HepG2 (cell line): ENCODE results near the gene SLC15A3. TPM values are rescaled to one million over a fixed set of nuclear protein-coding genes. Genes with fewer than 3 reads are reported as not detected.
A peak's percentile ranks its signal among the peaks of the same experiment; 100 is the strongest.

Experiments used
- FOSL1 ChIP-seq: sonication (generic); formaldehyde crosslinking; IDR thresholded peaks from 2 replicates; pipeline ENCODE4 v1.9.0; 2021; ENCODE audit warnings: missing genetic modification reagents, borderline replicate concordance
- HMG20B ChIP-seq: conservative IDR thresholded peaks from 2 replicates; pipeline ENCODE4 v1.6.1; 2016; ENCODE audit warnings: missing genetic modification reagents, missing compliant biosample characterization
- NFE2L2 ChIP-seq: fragments of 150-350 bp; IDR thresholded peaks from 2 replicates; pipeline ENCODE4 v1.6.1; 2014; ENCODE audit warnings: low read length
- NFRKB ChIP-seq: fragments of 450-650 bp; IDR thresholded peaks from 2 replicates; pipeline ENCODE4 v1.6.1; 2017
- ONECUT2 ChIP-seq: sonication (generic); formaldehyde crosslinking; IDR thresholded peaks from 2 replicates; pipeline ENCODE4 v1.4.0; 2020; ENCODE audit warnings: missing genetic modification reagents
- PHF5A ChIP-seq: IDR thresholded peaks from one replicate; pipeline ENCODE4 v1.6.1; 2018; ENCODE audit warnings: low read depth, missing genetic modification reagents; ENCODE audit not compliant: unreplicated experiment
- SOX5 ChIP-seq: IDR thresholded peaks from 2 replicates; pipeline ENCODE4 v1.6.1; 2016; ENCODE audit warnings: borderline replicate concordance
- ZBTB7A ChIP-seq: sonication (generic); formaldehyde crosslinking; IDR thresholded peaks from 2 replicates; pipeline ENCODE4 v1.8.0; 2022; ENCODE audit warnings: mild to moderate bottlenecking, missing genetic modification reagents
- ZFP90 ChIP-seq: sonication (generic); formaldehyde crosslinking; IDR thresholded peaks from 2 replicates; pipeline ENCODE4 v1.8.0; 2022; ENCODE audit warnings: missing genetic modification reagents, mild to moderate bottlenecking, inconsistent platforms, borderline replicate concordance
- ZNF225 ChIP-seq: sonication (generic); formaldehyde crosslinking; IDR thresholded peaks from 2 replicates; pipeline ENCODE4 v1.4.0; 2020; ENCODE audit warnings: mild to moderate bottlenecking, missing genetic modification reagents
- ZNF296 ChIP-seq: sonication (generic); formaldehyde crosslinking; conservative IDR thresholded peaks from 2 replicates; pipeline ENCODE4 v1.5.0; 2020; ENCODE audit warnings: mild to moderate bottlenecking, missing genetic modification reagents
- ZNF333 ChIP-seq: sonication (generic); formaldehyde crosslinking; IDR thresholded peaks from 2 replicates; pipeline ENCODE4 v1.4.0; 2020; ENCODE audit warnings: mild to moderate bottlenecking, missing genetic modification reagents, borderline replicate concordance
- ZNF570 ChIP-seq: sonication (generic); formaldehyde crosslinking; IDR thresholded peaks from 2 replicates; pipeline ENCODE4 v1.4.0; 2020; ENCODE audit warnings: mild to moderate bottlenecking, missing genetic modification reagents, borderline replicate concordance
- ZNF589 ChIP-seq: sonication (generic); formaldehyde crosslinking; conservative IDR thresholded peaks from 2 replicates; pipeline ENCODE4 v1.8.0; 2022; ENCODE audit warnings: mild to moderate bottlenecking, moderate library complexity, missing genetic modification reagents
- polyA plus RNA-seq, 8 experiments: library from polyadenylated mRNA; depleted of rRNA in 3 of 8; stranded (reverse) in 7 of 8; unstranded in 1 of 8; fragments of >200 nt; fragmentation: Illumina TruSeq in 4 of 8; extraction: Trizol in 4 of 8; gene quantifications; 2 replicates each; pipeline versions ENCODE4 v1.2.1 to v1.2.3, GENCODE V29; 2011 to 2016; ENCODE audit warnings: low read depth in 4 of 8, missing spikeins in 1 of 8, mixed read lengths in 1 of 8; ENCODE audit not compliant: insufficient read depth in 1 of 8
- total RNA-seq, 5 experiments: library from RNA; depleted of rRNA; stranded (reverse); fragments of >200 nt; fragmentation: Illumina TruSeq; extraction: Trizol; gene quantifications; 2 replicates each; pipeline ENCODE4 v1.2.3, GENCODE V29; 2016; ENCODE audit warnings: low read depth in 1 of 5
- TF ChIP-seq, protein P1 (sequence below): sonication (generic); formaldehyde crosslinking; conservative IDR thresholded peaks from 2 replicates; pipeline ENCODE4 v1.4.0; 2020; ENCODE audit warnings: mild to moderate bottlenecking, missing genetic modification reagents, moderate library complexity
- TF ChIP-seq, protein P2 (sequence below): sonication (generic); formaldehyde crosslinking; IDR thresholded peaks from 2 replicates; pipeline ENCODE4 v1.5.0; 2020; ENCODE audit warnings: mild to moderate bottlenecking, missing genetic modification reagents
- TF ChIP-seq, protein P3 (sequence below): sonication (generic); formaldehyde crosslinking; IDR thresholded peaks from 2 replicates; pipeline ENCODE4; 2020; ENCODE audit warnings: missing genetic modification reagents, mild to moderate bottlenecking, borderline replicate concordance
- TF ChIP-seq, protein P4 (sequence below): sonication (generic); formaldehyde crosslinking; IDR thresholded peaks from 2 replicates; pipeline ENCODE4 v1.8.0; 2022; ENCODE audit warnings: mild to moderate bottlenecking, missing genetic modification reagents, moderate library complexity

The SLC15A3 gene
- total and polyA plus RNA-seq, 2 of the 13 experiments (the other 11 are each of a cell fraction or from before 2014, with no cell fraction given) = 0.45 to 0.77 TPM

DNA sequence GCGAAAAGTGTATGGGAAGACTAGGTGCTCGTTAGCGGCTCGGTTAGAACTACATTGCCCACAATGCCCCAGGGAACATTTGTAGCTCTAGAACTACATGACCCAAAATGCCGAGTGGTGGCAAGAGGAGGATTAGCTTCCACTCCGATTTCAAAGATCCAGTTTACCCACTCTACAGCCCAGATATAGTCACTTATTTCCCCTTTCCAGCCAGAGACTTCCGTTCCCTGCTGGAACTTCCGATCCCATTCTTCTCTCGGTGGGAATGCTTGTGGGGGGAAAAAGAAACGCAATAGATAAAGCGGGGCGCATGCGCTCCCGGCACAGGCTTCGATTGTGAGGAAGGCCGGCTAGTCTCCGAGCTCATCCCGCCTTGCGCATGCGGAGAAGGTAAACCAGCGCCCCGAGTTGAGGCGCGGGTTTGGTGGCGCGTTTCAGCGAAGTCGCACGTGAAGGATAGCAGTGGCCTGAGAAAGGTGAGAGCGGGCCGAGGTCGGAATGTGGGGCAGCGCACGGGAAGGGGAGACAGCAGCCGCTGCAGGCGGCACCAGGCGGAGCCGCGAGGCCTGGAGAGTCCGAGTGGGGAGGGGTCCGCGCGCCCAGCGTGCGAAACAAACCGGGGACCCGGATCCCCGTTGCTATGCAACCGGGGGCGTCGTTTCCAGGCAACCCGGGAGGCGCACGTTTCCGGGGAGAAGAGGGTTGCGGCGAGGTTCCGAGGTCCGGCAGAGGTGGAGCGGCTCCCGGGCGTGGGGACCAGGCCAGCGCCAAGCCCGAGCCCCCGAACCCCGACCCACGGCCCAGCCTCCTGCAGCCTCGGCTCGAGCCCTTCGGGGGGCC, 38.0 kb downstream of the SLC15A3 start, which contains the start of gene TMEM109 (continued):
- TF ChIP-seq, protein P1, sequence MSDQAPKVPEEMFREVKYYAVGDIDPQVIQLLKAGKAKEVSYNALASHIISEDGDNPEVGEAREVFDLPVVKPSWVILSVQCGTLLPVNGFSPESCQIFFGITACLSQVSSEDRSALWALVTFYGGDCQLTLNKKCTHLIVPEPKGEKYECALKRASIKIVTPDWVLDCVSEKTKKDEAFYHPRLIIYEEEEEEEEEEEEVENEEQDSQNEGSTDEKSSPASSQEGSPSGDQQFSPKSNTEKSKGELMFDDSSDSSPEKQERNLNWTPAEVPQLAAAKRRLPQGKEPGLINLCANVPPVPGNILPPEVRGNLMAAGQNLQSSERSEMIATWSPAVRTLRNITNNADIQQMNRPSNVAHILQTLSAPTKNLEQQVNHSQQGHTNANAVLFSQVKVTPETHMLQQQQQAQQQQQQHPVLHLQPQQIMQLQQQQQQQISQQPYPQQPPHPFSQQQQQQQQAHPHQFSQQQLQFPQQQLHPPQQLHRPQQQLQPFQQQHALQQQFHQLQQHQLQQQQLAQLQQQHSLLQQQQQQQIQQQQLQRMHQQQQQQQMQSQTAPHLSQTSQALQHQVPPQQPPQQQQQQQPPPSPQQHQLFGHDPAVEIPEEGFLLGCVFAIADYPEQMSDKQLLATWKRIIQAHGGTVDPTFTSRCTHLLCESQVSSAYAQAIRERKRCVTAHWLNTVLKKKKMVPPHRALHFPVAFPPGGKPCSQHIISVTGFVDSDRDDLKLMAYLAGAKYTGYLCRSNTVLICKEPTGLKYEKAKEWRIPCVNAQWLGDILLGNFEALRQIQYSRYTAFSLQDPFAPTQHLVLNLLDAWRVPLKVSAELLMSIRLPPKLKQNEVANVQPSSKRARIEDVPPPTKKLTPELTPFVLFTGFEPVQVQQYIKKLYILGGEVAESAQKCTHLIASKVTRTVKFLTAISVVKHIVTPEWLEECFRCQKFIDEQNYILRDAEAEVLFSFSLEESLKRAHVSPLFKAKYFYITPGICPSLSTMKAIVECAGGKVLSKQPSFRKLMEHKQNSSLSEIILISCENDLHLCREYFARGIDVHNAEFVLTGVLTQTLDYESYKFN = no peak
- TF ChIP-seq ZNF333 (CRISPR knock-in tag) (no peak), ONECUT2 (no peak), ZNF225 (CRISPR knock-in tag) (no peak), ZBTB7A (CRISPR knock-in tag) (no peak), PHF5A (CRISPR knock-in tag) (no peak), NFE2L2 (no peak), ZNF296 (CRISPR knock-in tag) (no peak), HMG20B (CRISPR knock-in tag) (no peak), NFRKB (no peak), FOSL1 (no peak), SOX5 (no peak), ZNF570 (no peak), ZFP90 (CRISPR knock-in tag) (peak; percentile 78; the same call in 1 of the 2 replicates), ZNF589 (CRISPR knock-in tag) (no peak)
- TF ChIP-seq, protein P2, sequence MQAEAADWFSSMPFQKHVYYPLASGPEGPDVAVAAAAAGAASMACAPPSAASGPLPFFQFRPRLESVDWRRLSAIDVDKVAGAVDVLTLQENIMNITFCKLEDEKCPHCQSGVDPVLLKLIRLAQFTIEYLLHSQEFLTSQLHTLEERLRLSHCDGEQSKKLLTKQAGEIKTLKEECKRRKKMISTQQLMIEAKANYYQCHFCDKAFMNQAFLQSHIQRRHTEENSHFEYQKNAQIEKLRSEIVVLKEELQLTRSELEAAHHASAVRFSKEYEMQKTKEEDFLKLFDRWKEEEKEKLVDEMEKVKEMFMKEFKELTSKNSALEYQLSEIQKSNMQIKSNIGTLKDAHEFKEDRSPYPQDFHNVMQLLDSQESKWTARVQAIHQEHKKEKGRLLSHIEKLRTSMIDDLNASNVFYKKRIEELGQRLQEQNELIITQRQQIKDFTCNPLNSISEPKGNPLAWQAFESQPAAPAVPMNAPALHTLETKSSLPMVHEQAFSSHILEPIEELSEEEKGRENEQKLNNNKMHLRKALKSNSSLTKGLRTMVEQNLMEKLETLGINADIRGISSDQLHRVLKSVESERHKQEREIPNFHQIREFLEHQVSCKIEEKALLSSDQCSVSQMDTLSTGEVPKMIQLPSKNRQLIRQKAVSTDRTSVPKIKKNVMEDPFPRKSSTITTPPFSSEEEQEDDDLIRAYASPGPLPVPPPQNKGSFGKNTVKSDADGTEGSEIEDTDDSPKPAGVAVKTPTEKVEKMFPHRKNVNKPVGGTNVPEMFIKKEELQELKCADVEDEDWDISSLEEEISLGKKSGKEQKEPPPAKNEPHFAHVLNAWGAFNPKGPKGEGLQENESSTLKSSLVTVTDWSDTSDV (CRISPR knock-in tag) = no peak
- TF ChIP-seq, protein P3, sequence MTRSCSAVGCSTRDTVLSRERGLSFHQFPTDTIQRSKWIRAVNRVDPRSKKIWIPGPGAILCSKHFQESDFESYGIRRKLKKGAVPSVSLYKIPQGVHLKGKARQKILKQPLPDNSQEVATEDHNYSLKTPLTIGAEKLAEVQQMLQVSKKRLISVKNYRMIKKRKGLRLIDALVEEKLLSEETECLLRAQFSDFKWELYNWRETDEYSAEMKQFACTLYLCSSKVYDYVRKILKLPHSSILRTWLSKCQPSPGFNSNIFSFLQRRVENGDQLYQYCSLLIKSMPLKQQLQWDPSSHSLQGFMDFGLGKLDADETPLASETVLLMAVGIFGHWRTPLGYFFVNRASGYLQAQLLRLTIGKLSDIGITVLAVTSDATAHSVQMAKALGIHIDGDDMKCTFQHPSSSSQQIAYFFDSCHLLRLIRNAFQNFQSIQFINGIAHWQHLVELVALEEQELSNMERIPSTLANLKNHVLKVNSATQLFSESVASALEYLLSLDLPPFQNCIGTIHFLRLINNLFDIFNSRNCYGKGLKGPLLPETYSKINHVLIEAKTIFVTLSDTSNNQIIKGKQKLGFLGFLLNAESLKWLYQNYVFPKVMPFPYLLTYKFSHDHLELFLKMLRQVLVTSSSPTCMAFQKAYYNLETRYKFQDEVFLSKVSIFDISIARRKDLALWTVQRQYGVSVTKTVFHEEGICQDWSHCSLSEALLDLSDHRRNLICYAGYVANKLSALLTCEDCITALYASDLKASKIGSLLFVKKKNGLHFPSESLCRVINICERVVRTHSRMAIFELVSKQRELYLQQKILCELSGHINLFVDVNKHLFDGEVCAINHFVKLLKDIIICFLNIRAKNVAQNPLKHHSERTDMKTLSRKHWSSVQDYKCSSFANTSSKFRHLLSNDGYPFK = no peak
- TF ChIP-seq, protein P4, sequence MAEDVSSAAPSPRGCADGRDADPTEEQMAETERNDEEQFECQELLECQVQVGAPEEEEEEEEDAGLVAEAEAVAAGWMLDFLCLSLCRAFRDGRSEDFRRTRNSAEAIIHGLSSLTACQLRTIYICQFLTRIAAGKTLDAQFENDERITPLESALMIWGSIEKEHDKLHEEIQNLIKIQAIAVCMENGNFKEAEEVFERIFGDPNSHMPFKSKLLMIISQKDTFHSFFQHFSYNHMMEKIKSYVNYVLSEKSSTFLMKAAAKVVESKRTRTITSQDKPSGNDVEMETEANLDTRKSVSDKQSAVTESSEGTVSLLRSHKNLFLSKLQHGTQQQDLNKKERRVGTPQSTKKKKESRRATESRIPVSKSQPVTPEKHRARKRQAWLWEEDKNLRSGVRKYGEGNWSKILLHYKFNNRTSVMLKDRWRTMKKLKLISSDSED = no peak
